ENCODE results near the gene BRWD1. TPM values are rescaled to one million over a fixed set of nuclear protein-coding genes. Genes with fewer than 3 reads are reported as not detected.

The BRWD1 gene
- total RNA-seq (2022; extraction: Qiagen RNA extraction; ENCODE audit: low read depth), result 7.4 to 10.7 TPM (median 9.9 TPM) in 5 replicates

DNA sequence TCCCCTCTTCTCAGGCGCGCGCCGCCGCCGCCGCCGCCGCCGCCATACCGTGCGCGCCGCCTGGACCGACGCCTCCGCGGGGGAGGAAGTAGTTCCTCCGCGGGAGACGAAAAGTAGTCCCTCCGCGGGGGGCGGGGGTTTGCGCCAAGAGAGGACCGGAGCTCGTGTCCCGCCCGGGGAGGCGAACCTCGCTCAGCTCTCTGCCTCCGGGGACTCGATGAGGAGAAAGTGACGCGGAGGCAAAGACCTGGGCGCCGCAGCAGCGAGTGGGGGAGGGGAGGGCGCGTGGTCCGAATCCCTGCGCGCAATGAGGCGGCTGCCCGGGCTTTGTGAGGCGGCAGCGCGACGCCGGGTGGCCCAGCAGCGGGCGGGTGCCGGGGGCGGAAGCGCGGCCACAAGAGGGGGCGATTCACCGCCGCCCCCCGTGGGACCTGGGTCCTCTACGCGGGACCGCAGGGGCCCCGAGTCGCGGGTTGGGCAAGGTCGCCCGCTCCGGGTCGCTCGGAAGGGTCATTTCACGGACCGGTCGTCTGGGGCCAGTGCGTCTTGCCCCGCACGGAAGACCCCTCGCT is at the start of gene BRWD1:
TSS of gene BRWD1 (minus strand) at position 62 of the 572 bp plus-strand sequence. CDS start 141 bp downstream, outside the sequence.

DNA sequence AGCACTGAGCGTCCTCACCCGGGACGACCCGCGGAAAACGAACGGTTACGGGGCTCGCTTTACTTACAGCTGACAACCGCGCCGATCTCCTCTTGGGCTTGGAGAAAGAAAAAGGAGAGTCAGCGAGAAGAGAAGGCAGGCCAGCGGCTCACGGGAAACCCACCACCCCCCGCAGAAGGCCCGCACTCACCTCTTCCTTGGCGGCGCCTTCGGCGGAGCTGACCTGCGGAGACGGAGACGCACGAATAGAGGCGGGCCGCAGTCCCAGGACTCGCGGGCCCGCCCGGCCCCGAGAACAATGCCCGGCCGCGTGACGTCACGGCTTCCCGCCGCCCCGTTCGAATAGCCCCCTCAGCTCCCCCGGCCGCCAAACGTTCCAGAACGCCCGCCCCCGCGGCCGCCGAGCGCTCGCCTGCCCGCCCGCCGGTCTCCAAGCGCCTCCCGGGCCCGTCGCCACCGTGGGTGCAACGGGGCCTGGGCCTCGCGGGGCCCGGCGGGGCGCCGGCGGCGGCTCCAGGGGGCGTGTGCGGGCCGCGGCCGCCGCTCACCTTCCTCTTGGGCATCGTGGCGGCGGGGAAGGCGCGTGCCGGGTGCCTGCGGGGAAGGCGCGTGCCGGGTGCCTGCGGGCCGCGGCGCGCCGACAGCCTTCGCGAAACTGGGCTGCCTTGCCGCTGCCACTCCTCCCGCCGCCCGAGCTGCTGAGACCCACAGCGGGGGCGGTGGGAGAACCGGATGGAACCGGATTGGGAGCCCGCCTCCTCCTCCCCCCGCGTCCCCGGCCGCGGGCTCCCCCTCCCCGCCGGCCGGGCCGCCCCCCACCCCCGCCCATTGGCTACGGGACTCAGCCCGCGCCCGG is 35.2 kb upstream of the BRWD1 start, which contains the start of gene HMGN1:
TSS of gene HMGN1 (minus strand) at position 734 of the 856 bp plus-strand sequence. CDS start at position 563, 171 bp downstream.

DNA sequence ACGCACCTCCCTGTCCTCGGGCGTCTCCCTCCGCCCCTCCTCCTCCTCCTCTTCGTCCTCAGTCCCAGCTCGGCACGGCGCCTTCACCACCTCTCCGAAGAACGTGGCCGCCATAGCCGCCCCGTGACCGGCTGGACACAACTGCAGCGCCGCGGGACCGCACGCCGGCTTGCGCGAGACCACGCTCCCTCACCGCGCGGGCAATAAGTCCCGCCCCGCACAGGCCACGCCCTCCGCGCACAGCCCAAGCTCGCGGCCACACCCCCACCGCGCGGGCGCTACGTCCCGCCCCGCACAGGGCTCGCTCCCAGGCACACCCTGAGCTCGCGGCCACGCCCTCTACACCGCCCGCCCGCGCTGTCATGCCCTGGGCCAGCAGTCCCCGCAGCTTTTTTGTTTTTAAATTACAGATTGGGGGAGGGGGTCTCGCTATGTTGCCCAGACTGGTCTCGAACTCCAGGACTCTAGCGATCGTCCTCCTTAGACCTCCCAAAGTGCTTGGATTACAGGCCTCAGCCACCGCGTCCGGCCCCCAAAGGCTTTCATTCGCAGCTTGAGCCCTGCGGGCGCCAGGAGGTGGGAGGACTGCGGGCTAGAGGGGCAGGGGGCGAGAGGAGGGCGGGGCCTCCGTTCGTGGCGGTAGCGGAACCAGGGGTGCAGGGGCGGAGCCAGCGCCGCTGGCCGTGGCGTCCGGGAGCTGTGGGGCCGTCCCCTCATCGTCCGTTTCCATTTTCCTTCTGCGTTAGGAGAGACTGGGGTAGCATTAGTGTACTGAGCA is 130.0 kb downstream of the BRWD1 start, which contains the start of gene PSMG1:
TSS of gene PSMG1 (minus strand) at position 180 of the 778 bp plus-strand sequence. CDS start at position 114, 66 bp downstream.

Other genes starting within 250 kb of the BRWD1 start
- 79.3 to 94.3 TPM (median 90.0 TPM) in 5 replicates for gene PSMG1, start 130.2 kb downstream of the BRWD1 start, total RNA-seq (2022; extraction: Qiagen RNA extraction; ENCODE audit: low read depth)
- 164 to 196 TPM (median 172 TPM) in 5 replicates for gene HMGN1, start 35.5 kb upstream of the BRWD1 start, total RNA-seq (2022; extraction: Qiagen RNA extraction; ENCODE audit: low read depth)
- 0.97 to 2.6 TPM (median 1.3 TPM) in 5 replicates for gene LCA5L, start 132.1 kb upstream of the BRWD1 start, total RNA-seq (2022; extraction: Qiagen RNA extraction; ENCODE audit: low read depth)
- 1.1 to 2.4 TPM (median 1.5 TPM) in 4 of 5 replicates, not detected in the other for gene SH3BGR, start 138.3 kb upstream of the BRWD1 start, total RNA-seq (2022; extraction: Qiagen RNA extraction; ENCODE audit: low read depth)